Uterus (tissue), 2 donors: ENCODE data around the gene CCDC78.

ENCODE experiments used
- CTCF ChIP-seq, 4 experiments: fragments of 200-600 bp in 2 of 4; fragments of 450-650 bp in 2 of 4; sonication (generic) in 2 of 4; IDR thresholded peaks; one replicate each; pipeline ENCODE4 v1.5.1; 2016 to 2019; ENCODE audit warnings: antibody characterized with exemption in 4 of 4, mild to moderate bottlenecking in 2 of 4, moderate library complexity in 1 of 4
- POLR2A ChIP-seq, 2 donors: fragments of 450-650 bp; IDR thresholded peaks; one replicate each; pipeline ENCODE4 v1.6.1; 2016; ENCODE audit warnings: antibody characterized with exemption in 2 of 2, mild to moderate bottlenecking in 1 of 2, moderate library complexity in 1 of 2

GRCh38 chr16:682493-683395 lies 43.5 kb downstream of the CCDC78 start:
- TF ChIP-seq CTCF (IDR thresholded peaks at IDR 0.05) (no peak), POLR2A (IDR thresholded peaks at IDR 0.05) (no peak)
